Activated naive CD8-positive, alpha-beta T cell treated with anti-CD3 and anti-CD28 coated beads, Interleukin-2, amount 50 U/mL, for 24 hours (primary cell): Measurements from ENCODE around the gene TMEM145.
A peak's percentile ranks its signal among the peaks of the same experiment; 100 is the strongest.

ENCODE experiments used
- ATAC-seq: fragments of 150-1000 bp; cut with Tn5 transposase; one replicate; pipeline ENCODE4 v1.10.0; 2021
- DNase-seq: peaks from one replicate; pipeline ENCODE4 v3.0.0; 2021
- H3K27ac Mint-ChIP-seq: one replicate; pipeline ENCODE4 v1.8.0; 2021; ENCODE audit warnings: mild to moderate bottlenecking, mixed read lengths
- H3K27me3 Mint-ChIP-seq: one replicate; pipeline ENCODE4 v1.8.0; 2021; ENCODE audit warnings: mixed read lengths
- H3K36me3 Mint-ChIP-seq: one replicate; pipeline ENCODE4 v1.8.0; 2021; ENCODE audit warnings: low read depth, mixed read lengths
- H3K4me1 Mint-ChIP-seq: one replicate; pipeline ENCODE4 v1.8.0; 2021; ENCODE audit warnings: mixed read lengths
- H3K4me3 Mint-ChIP-seq: one replicate; pipeline ENCODE4 v1.8.0; 2021; ENCODE audit warnings: mild to moderate bottlenecking, moderate library complexity, mixed read lengths
- H3K9me3 Mint-ChIP-seq: one replicate; pipeline ENCODE4 v1.8.0; 2021; ENCODE audit warnings: mixed read lengths

The TMEM145 gene

DNA sequence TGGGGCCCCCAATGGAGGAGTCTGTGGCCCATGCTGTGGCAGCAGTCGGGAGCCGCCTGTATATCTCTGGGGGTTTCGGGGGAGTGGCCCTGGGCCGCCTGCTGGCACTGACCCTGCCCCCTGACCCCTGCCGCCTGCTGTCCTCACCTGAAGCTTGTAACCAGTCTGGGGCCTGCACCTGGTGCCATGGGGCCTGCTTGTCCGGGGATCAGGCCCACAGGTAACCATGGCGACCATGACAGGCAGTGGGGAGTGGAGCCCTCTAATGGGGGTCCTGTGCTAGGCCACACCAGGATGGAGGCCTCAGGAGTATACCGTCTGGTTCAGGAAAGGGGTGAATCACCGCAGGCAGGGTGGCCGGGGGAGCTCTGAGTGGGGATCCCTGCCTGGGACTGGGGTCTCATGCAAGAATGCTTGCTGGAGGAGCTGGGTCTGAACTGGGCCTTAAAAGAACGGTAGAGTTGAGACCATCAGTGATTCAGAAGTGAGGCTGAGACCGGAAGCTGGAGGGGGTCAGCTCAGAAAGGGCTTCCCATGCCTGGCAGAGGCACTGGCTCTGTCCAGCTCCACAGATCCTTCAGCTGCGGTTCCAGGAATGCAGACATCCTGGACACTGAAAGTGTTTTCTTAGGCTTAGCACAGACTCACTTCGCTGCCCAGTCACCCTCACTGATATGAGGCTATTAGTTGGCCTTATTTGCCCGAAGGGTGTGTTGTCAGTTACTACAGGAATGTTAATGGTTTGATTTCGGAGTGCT, 47.9 kb downstream of the TMEM145 start:
- H3K36me3 Mint-ChIP-seq: peaks cover 9% of the 10 kb centered on the region
- DNase-seq (no peak), ATAC-seq (peak; percentile 10)
- peaks cover 6% of the 10 kb centered on the region for H3K4me1 Mint-ChIP-seq
- H3K27ac Mint-ChIP-seq: no peak overlapping the region
- no peaks in the 10 kb centered on the region for H3K9me3 Mint-ChIP-seq
- H3K4me3 Mint-ChIP-seq: no peak overlapping the region
- no peaks in the 10 kb centered on the region for H3K27me3 Mint-ChIP-seq

DNA sequence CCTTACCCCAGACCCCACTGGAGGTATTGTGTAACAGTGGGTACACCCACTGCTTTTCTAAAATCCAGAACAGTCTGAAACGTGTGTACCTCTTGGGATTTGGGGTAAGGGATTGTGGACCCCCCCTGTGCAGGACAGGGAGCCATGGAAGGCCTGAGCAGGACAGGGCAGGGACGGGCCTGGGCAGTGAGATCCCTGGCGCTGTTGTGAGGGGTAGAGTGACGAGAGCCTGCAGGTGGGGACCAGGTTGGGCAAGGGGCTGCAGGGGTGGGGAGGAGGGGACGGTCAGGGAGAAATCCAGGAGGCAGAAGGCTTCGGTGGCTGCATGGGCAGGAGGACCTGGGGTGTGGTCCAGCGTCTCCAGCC, 48.4 kb downstream of the TMEM145 start:
- ATAC-seq (no peak), DNase-seq (no peak)
- H3K27ac Mint-ChIP-seq: no peak overlapping the region
- no peaks in the 10 kb centered on the region for H3K9me3 Mint-ChIP-seq
- no peaks in the 10 kb centered on the region for H3K27me3 Mint-ChIP-seq
- peaks cover 9% of the 10 kb centered on the region for H3K36me3 Mint-ChIP-seq
- H3K4me3 Mint-ChIP-seq: no peak overlapping the region
- H3K4me1 Mint-ChIP-seq: peaks cover 6% of the 10 kb centered on the region

DNA sequence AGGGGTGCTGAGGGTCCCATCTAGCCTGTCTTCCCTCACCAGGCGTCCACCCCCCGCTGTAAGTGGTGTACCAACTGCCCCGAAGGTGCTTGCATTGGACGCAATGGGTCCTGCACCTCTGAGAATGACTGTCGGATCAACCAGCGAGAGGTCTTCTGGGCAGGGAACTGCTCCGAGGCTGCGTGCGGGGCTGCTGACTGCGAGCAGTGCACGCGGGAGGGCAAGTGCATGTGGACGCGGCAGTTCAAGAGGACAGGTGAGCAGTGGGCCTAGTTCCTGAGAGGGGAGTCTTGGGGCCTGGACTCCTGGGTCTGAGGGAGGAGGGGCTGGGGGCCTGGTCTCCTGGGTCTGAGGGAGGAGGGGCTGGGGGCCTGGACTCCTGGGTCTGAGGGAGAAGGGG, 49.2 kb downstream of the TMEM145 start:
- DNase-seq (no peak), ATAC-seq (no peak)
- Mint-ChIP-seq H3K4me3 (no peak overlapping the region), H3K36me3 (peaks cover 9% of the 10 kb centered on the region), H3K27ac (no peak overlapping the region), H3K4me1 (peaks cover 6% of the 10 kb centered on the region), H3K9me3 (no peaks in the 10 kb centered on the region), H3K27me3 (no peaks in the 10 kb centered on the region)

DNA sequence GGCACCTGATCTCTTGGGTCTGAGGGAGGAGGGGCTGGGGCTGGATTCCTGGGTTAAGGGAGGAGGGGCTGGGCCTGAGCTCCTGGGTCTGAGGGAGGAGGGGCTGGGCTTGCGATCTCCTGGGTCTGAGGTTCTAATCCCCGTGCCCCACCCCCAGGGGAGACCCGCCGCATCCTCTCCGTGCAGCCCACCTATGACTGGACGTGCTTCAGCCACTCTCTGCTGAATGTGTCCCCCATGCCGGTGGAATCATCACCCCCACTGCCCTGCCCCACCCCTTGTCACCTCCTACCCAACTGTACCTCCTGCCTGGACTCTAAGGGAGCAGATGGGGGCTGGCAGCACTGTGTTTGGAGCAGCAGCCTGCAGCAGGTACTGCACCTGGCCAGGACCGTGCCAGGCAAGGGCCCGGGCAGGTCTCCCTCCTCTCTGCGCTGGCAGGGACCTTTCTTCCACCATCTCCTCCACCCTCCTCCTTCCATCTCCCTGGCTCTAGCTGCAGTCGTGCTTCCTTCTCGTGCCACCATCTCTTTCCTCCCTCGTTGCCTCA, 49.9 kb downstream of the TMEM145 start:
- Mint-ChIP-seq H3K36me3 (peaks cover 9% of the 10 kb centered on the region), H3K4me1 (peaks cover 6% of the 10 kb centered on the region), H3K27me3 (no peaks in the 10 kb centered on the region), H3K4me3 (no peak overlapping the region), H3K27ac (no peak overlapping the region), H3K9me3 (no peaks in the 10 kb centered on the region)
- ATAC-seq: no peak
- no peak for DNase-seq

DNA sequence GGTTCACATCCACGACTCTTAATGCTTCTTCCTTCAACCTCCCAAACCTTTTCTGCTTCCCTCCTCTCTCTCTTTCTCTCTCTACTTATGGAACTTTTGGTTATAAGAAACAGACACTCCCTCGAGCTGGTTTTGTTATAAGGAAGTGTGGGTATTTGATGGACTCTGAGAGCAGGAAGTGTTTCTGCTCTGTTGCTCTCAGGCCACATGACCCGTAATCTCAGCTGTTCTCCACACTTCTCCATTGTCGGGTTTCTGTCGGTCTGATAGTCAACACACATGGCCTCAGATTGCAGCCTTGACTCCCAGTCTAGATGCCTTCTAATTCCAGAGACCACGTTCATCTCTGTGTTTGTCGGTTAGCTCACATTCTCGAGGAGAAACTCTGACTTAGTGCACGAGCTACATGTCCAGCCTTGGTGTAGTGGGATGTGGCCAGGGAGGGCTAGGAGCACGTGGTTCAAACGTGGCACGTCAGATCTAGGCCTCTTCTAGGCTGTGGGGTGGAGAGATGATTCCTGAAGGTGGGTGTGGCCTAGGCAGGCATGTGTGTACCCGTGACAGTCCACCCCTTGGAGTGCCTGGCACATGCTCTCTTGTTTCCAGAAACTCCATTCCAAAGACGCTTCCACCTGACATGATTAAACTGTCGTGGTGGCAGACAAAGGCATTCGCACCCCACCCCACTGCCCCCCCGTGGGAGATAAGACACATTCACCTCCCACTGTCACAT, 50.7 kb downstream of the TMEM145 start:
- Mint-ChIP-seq H3K9me3 (no peaks in the 10 kb centered on the region), H3K27me3 (no peaks in the 10 kb centered on the region), H3K4me3 (no peak overlapping the region), H3K36me3 (peaks cover 9% of the 10 kb centered on the region), H3K4me1 (peaks cover 6% of the 10 kb centered on the region), H3K27ac (peak overlapping the region; percentile 64)
- ATAC-seq: no peak
- DNase-seq: no peak

DNA sequence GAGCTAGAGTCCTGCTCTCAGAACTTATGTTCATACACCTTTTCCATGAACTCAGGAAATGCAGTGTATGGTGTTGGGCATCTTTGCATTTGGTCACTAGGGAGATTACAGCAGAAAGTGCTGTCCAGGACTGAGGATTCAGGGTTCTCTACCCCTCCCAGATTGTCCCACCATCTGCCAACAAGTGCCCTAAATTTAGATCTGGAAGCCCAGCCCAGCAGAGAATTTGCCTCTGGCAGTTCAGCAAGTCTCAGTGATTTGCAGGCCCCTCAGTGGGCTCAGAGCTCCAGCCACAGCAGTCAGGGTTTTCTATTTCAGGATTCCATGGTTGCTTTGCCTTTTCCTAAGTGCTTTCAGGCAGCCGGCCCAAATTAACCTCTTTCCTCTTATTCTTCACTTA, 53.6 kb downstream of the TMEM145 start:
- H3K27me3 Mint-ChIP-seq: no peaks in the 10 kb centered on the region
- peaks cover 8% of the 10 kb centered on the region for H3K4me1 Mint-ChIP-seq
- H3K4me3 Mint-ChIP-seq: no peak overlapping the region
- H3K9me3 Mint-ChIP-seq: no peaks in the 10 kb centered on the region
- DNase-seq (no peak), ATAC-seq (no peak)
- H3K36me3 Mint-ChIP-seq: peaks cover 9% of the 10 kb centered on the region
- no peak overlapping the region for H3K27ac Mint-ChIP-seq

DNA sequence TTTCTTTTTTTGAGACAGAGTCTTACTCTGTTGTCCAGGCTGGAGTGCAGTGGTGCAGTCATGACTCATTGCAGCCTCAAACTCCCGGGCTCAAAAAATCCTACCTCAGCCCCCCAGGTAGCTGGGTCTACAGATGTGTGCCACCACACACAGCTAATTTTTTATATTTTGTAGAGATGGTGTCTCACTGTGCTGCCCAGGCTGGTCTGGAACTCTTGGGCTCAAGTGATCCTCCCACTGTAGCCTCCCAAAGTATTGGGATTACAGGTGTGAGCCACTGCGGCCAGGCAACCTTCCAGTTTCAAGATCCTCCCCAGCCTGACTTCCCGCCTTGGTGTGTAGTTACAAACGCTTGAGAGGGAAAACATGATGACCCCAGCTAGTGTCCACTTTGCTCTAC, 54.8 kb downstream of the TMEM145 start:
- peaks cover 9% of the 10 kb centered on the region for H3K36me3 Mint-ChIP-seq
- H3K27ac Mint-ChIP-seq: no peak overlapping the region
- H3K9me3 Mint-ChIP-seq: no peaks in the 10 kb centered on the region
- ATAC-seq: no peak
- no peaks in the 10 kb centered on the region for H3K27me3 Mint-ChIP-seq
- DNase-seq: no peak
- H3K4me1 Mint-ChIP-seq: peaks cover 8% of the 10 kb centered on the region
- no peak overlapping the region for H3K4me3 Mint-ChIP-seq

DNA sequence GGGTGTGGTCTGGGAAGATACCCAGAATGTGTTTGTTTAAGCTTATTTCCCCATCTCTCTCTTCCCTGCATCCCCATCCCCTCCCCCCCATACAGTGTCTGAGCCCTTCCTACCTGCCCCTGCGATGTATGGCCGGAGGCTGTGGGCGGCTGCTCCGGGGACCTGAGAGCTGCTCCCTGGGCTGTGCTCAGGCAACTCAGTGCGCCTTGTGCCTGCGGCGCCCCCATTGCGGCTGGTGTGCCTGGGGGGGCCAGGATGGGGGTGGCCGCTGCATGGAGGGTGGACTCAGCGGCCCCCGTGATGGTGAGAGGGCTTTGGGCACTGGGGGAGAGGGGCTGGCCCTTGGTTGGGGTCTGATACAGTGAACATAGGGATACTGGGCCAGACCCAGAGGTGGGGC, 55.3 kb downstream of the TMEM145 start:
- no peak for DNase-seq
- peaks cover 9% of the 10 kb centered on the region for H3K36me3 Mint-ChIP-seq
- ATAC-seq: no peak
- H3K27me3 Mint-ChIP-seq: no peaks in the 10 kb centered on the region
- no peak overlapping the region for H3K4me3 Mint-ChIP-seq
- H3K9me3 Mint-ChIP-seq: no peaks in the 10 kb centered on the region
- no peak overlapping the region for H3K27ac Mint-ChIP-seq
- peaks cover 8% of the 10 kb centered on the region for H3K4me1 Mint-ChIP-seq

DNA sequence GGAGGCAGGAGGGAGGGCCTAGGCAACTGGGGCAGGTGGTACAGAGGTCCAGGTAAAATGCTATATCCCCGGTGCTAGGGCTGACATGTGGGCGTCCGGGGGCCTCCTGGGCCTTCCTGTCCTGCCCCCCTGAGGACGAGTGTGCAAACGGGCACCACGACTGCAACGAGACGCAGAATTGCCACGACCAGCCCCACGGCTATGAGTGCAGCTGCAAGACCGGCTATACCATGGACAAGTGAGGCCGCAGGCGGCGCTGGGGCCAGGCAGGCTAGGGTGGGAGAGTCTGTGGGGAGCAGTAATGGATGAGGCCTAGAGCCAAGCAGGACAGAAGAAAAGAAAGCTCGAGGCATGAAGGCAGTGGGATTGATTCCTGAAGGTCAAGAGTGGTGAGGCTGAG, 55.7 kb downstream of the TMEM145 start:
- H3K27ac Mint-ChIP-seq: no peak overlapping the region
- no peak overlapping the region for H3K4me3 Mint-ChIP-seq
- DNase-seq (no peak), ATAC-seq (no peak)
- H3K36me3 Mint-ChIP-seq: peaks cover 5% of the 10 kb centered on the region
- H3K9me3 Mint-ChIP-seq: no peaks in the 10 kb centered on the region
- H3K4me1 Mint-ChIP-seq: peaks cover 5% of the 10 kb centered on the region
- no peaks in the 10 kb centered on the region for H3K27me3 Mint-ChIP-seq

DNA sequence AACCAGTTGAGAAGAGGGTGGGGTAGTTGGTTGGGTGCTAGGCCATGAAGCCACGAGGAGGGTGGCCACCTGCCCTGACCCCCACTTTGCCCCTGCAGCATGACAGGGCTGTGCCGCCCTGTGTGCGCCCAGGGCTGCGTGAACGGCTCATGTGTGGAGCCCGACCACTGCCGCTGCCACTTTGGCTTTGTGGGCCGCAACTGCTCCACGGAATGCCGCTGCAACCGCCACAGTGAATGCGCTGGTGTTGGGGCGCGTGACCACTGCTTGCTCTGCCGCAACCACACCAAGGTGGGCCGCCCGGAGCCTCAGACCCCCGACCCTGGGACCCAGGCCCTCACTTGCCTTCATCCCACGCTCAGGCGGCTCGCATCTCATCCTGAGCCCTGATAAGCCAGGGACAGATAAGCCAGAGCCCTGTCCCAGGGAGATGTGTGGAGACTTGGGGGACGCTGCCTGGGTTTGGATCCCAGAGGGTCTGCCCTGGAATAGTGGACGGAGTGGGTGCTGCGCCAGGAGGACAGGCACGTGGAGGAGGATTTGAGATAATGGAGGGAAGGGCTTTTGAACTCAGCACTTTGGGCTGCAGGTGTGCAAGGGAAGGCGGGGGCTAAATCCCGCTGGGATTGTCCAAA, 56.4 kb downstream of the TMEM145 start:
- H3K4me3 Mint-ChIP-seq: no peak overlapping the region

DNA sequence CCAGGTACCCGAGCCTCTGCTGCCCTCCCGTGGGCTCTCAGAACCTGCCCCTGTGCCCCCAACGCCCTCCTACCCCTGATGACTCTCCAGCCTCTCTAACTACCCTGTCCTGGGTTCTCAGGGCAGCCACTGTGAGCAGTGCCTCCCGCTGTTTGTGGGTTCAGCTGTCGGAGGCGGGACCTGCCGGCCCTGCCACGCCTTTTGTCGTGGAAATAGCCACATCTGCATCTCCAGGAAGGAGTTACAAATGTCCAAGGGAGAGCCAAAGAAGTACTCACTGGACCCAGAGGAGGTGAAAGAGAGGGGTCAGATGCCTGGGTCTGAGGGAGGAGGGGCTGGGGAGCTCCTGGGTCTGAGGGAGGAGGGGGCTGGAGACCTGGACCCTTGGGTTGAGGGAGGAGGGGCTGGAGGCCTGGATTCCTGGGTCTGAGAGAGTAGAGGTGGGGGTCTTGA, 57.0 kb downstream of the TMEM145 start:
- H3K4me3 Mint-ChIP-seq: no peak overlapping the region
- H3K9me3 Mint-ChIP-seq: no peaks in the 10 kb centered on the region
- H3K27me3 Mint-ChIP-seq: no peaks in the 10 kb centered on the region
- DNase-seq (no peak), ATAC-seq (no peak)
- H3K4me1 Mint-ChIP-seq: peaks cover 3% of the 10 kb centered on the region
- H3K36me3 Mint-ChIP-seq: no peaks in the 10 kb centered on the region
- H3K27ac Mint-ChIP-seq: no peak overlapping the region

More for the DNA sequence above, 56.4 kb downstream of the TMEM145 start:
- H3K4me1 Mint-ChIP-seq: peaks cover 4% of the 10 kb centered on the region
- H3K27ac Mint-ChIP-seq: no peak overlapping the region
- DNase-seq (no peak), ATAC-seq (no peak)
- H3K9me3 Mint-ChIP-seq: no peaks in the 10 kb centered on the region
- H3K27me3 Mint-ChIP-seq: no peaks in the 10 kb centered on the region
- H3K36me3 Mint-ChIP-seq: no peaks in the 10 kb centered on the region

DNA sequence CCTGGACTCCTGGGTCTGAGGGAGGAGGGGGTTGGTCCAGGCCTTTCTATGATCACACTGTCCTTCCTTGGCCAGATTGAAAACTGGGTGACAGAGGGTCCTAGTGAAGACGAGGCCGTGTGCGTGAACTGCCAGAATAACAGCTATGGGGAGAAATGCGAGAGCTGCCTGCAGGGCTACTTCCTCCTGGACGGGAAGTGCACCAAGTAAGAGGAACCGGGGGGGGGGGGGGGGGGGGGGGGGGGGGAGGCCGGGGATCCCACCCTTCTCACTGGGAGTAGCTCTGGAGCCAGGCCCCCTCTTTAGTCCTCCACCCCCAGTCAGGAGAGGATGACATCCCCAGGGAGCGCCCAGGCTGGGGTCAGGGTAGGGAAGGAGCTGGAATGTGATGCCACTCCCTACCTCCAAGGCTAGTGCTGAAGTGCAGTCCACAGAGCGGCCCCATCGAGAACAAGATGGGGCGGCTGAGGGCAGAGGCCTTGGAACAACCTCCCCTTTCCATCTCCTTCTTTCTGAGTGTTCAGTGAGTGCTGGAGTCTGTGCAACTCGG, 57.6 kb downstream of the TMEM145 start:
- Mint-ChIP-seq H3K4me1 (peaks cover 1% of the 10 kb centered on the region), H3K4me3 (no peak overlapping the region), H3K36me3 (no peaks in the 10 kb centered on the region), H3K9me3 (no peaks in the 10 kb centered on the region), H3K27me3 (no peaks in the 10 kb centered on the region), H3K27ac (no peak overlapping the region)
- DNase-seq (no peak), ATAC-seq (no peak)
